ENCODE results near the gene MPPED1.
A peak's percentile ranks its signal among the peaks of the same experiment; 100 is the strongest.

Gene MPPED1, protein sequence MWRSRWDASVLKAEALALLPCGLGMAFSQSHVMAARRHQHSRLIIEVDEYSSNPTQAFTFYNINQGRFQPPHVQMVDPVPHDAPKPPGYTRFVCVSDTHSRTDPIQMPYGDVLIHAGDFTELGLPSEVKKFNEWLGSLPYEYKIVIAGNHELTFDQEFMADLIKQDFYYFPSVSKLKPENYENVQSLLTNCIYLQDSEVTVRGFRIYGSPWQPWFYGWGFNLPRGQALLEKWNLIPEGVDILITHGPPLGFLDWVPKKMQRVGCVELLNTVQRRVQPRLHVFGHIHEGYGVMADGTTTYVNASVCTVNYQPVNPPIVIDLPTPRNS

DNA sequence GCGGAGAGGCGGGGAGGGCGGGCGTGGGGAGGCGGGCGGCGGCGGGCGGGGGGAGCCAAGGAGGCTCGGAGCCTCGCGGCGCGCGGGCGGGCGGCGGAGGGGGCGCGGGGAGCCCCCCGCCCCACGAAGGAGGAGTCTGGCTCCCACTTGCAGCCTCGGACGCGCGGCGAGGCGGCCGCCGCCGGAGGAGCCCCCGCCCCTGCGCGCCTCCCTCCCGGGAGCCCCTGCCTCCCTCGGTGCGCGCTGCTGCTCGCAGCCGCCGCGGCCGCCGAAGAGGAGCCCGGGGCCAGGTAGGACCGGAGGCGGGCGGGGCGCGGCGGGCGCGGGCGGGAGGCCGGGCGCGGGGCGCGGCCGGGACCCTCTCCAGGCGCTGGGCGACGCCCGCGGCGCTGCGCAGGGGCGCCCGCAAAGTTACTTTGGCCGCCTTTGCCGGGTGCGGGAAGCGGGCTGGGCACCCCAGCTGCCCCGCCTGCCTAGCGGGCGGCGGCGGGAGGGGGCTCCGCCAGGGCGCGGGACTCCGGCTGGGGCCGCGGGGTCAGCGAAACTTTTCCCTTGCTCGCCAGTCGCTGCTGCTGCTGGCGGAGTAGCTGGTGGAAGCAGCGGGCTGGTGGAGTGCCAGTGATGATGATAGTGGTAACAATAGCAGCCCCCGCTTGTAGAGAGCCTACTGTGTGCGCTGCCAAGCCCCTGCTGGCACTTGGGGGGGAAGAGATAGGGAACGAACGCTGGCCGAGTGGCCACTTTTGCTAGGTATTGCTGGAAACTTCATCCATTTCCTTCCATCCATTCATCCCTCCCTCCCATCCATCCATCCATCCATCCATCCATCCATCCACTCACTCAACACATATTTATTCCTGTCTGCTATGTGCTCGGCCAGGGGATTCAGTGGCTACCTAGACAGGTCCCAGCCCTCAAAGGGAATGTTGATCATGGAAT, at the start of gene MPPED1:
Gene MPPED1, plus strand, starts transcription at position 146 of the 939 bp plus-strand sequence. CDS start 12,972 bp downstream, outside the sequence.
- DNase-seq (no peak), ATAC-seq (no peak)

DNA sequence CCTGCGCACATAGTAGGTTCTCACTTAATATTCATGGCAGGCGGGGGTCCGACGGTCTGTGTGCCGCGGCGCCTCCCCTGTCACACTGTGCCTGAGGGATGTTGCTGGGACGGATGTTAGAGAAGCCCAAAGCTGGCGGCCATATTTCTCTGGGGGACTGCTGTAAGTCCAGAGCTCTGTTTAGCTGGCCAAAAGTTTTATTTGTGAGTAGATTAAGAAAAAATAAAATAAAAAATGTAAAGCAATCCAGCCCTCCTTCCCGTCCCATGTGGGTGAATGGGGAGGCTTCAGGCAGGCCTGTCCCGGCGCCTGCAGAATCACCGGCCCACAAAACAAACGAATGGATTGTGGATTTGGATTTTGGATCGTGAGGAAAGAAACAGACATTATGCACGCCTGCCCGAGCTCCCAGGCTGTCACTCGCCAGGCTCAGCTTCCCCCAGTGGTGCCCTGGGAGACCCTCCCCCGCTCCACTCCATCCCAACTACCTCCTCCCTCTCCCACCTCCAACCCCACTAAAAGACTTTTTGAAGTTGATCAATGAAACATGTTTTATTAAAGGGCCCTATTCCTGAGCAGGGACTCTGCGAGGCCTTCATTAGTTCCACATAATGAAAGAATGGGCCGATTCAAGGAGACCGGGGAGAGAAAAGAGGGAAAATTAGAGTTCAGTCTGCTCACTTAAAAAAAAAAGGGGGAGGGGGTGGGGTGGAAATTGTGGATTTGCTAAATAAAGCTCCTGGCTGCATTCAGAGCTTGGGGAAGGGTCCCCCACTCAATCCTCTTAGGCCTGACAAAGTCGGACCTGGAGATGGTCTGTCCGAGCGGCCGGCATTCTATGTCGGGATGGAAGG, 48.3 kb upstream of the MPPED1 start:
- ATAC-seq (no peak), DNase-seq (no peak)

- ATAC-seq (no peak), DNase-seq (no peak)
Measured at GRCh38 chr22:43364169-43364435, 47.7 kb upstream of the MPPED1 start.

DNA sequence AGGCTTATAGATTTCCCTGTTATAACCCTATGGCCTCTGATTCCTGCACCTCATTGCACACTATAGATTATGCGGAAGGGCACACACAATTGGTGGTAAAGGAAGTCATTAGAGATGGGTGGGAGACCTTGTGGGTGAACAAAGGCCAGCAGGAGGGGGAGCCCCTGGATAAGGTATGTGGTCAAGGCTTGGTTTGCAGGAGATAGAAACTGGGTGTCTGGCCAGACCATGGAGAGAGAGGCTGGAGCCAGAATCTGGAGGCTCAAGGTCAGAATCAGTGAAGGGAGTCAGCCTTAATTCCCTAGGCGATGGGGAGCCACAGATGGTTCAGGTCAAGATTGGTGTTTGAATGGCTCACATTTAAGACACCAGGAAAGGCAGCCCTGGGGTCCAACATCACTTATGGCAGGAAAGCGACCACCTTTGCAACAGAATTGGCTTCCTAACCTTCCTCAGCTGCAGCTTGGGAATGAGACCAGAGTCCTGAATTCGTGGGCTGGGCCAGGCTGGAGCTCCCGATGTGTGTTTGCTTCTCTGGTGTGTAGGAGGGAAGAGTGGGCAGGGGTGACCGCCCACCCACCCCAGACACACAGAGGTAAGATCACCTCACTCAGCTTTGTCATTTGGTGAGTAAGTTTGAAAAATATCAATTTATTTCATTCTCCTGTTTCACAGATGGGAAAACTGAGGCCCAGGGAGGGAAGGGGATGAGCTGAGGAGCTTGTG, 45.9 kb upstream of the MPPED1 start:
- no peak for DNase-seq
- no peak for ATAC-seq

DNA sequence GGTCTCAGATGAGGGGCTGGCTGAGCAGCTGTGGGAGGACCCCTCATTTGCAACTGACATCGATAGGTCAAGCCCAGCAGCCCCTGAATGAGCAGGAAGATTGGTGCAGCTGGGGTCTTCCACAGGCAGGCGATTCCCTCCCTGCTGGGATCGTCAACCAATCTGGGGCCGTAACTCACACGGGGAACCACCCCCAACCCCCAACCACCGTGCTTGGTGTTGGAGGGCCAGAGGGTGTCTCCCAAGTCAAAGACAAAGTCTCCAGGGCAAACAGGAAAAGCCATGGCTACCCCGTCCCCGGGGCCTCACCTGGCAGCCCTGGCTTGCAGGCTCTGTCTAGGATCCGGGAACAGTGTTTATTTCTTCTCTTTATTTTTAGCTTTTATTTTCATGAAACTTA, 41.8 kb upstream of the MPPED1 start:
- ATAC-seq (no peak), DNase-seq (no peak)

DNA sequence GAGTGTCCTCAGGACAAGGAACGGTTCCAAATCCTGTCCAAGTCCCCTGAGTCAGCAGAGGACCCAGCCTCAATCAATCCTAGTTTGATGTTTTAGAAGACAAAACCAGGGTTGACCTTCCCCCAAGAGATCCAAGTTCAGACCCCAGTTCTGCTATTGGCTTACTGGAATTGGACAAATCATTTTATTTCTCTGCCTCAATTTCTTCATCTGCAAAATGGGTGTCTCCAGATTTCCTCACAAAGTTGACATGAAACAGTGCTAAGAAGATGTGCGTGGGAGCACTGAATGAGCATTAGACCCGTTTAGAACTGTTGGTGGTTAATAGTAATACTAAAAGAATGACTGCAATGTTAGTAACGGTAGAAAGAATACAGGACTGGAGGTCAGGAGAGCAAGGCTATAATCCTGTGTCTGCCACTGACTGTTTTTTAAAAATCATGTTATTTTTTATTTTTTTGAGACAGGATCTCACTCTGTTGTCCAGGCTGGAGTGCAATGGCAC, 35.8 kb upstream of the MPPED1 start:
- no peak for DNase-seq
- no peak for ATAC-seq

GRCh38 chr22:43376765-43377547, 34.9 kb upstream of the MPPED1 start:
- DNase-seq = peak; percentile 40
- peak; percentile 71 for ATAC-seq

DNA sequence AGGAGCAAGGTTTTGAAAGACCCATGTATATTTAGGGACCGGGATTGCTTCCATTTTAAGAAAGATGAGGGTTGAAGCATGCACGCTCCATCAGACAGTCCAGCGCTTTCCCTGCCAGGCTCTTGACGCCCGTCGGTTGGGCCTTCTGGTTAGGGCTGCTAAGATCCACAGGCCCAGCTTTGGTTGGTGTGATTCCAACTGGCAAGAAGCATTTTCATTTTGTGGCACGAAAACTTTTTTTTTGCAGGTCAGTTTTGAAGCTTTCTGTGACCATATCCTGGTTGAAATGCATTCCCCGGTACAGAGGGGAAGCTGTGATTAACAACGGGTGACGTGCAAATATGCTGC, 34.3 kb upstream of the MPPED1 start:
- ATAC-seq (no peak), DNase-seq (no peak)

DNA sequence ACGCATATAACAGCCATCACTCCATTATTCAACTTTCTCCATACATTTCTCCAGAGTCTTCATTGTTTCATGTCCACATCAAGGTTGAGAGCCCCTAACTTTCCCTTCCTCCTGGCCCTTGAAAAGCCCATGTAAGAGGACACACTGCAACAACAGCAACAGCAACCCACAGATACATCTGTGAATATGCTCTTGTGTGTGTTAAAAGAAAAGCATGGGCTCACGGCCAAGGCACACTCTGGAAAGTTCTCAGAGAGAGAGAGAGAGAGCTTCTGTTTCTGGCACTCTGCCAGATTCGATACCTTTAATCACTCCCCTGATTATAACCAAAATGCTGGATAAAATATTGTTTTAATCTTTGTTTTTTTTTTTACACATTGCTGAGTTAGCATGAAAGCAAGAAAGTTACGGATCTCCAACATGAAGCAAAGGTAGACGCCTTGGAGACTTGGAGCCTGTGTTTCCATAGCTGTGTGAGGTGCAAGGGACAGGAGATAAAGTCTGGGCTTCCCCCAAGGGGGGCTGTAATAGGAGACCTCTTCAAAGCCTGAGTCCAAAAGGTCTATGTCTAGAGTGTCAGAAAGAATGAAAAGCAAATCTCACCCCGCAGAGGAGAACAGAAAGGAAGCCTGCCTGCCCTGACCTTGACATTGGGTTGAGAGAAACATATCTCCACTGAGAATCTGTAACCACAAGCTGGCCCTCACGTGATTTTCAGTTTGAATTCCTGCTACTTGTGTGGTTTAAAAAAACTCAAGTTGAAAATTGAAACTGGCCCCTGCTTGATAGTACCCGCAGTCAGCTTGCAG, 33.7 kb upstream of the MPPED1 start:
- no peak for DNase-seq
- ATAC-seq = no peak

DNA sequence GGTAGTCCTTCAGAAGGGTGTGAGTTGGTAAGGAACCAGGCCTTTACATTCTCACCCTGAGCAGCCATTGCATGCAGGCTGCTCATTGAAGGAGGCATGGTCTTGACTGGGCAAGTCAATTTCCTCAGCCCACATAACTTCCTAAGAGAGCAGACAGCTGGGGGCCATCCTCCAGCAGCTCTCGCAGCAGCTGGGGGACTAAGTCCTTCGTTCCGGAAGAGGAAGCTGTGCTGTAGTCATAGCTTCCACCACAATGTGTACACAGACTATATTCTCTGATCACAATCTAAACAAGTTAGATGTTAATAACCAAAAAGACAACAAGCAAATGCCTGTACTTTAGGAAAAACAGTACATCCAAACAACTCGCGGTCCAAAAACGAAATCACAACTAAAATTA, 30.1 kb upstream of the MPPED1 start:
- DNase-seq (no peak), ATAC-seq (no peak)

DNA sequence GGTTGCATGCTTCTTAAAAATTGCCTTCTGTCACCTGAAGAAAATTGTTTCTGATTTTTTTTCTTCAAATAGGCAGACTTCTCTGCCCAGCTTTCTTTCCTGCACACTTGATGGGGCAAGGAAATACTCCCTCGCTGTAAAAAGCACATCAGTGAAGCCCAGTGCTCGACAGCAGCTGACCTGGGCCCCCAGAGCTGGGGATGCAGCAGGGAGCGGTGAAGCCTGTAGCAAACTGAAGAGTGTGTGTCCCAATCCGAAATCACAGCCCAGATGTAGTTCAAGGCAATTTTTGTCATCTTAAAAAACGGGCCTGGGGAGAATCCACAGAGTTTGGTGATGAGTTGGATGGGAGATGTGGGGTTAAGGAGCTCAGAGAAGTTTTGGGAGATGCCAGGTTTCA, 27.0 kb upstream of the MPPED1 start:
- no peak for ATAC-seq
- no peak for DNase-seq

DNA sequence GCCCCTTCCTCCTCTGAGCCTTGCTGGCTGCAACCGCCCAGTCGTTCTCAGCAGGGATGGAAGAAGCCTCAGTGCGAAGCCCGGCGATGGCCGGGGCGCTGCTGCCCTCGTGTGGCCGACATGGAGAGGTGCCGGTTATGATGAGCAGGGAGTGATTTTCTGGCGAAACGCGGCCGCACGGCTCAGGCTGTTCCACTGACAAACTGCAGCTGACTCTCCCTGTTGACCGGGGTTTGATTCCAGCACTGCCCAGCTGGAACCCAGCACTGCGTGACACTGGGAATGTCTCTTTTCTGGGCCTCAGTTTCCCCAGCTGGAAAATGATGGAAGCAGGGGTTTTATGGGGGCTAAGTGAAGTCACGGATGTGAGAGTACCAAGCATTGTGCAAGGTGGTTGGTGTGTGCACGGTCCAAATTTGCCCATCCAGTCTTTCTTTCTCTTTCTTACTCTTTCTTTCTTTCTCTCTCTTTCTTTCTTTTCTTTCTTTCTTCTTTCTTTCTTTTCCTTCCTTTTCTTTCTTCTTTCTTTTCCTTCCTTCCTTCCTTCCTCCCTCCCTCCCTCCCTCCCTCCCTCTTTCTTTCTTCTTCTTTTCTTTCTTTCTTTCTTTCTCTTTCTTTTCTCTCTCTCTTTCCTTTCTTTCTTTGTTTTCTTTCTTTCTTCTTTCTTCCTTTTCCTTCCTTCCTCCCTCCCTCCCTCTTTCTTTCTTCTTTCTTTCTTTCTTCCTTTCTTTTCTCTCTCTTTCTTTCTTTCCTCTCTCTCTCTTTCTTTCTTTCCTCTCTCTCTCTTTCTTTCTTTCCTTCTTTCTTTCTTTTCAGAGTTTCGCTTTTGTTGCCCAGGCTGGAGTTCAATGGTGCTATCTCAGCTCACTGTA, 25.8 kb upstream of the MPPED1 start:
- DNase-seq = peak; percentile 76
- ATAC-seq = peak; percentile 86

DNA sequence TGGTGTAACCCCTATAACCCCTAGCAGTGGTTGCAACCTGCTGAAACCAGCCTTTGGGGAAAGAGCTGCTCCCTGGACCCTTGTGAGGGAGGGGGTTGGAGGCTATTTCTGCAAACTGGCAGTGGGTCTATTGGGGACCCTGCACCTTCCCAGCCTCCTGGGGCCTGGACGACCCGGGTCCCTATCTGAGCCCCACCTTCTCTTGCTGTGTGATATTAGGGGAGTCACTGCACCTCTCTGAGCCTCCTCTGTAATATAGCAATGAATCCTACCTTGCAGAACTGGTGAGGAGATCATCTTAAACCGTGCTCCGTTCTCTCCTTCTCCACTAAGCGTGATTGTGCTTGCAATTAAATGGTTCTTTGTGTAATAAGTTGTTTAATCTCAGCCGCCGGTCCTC, 24.0 kb upstream of the MPPED1 start:
- no peak for ATAC-seq

DNA sequence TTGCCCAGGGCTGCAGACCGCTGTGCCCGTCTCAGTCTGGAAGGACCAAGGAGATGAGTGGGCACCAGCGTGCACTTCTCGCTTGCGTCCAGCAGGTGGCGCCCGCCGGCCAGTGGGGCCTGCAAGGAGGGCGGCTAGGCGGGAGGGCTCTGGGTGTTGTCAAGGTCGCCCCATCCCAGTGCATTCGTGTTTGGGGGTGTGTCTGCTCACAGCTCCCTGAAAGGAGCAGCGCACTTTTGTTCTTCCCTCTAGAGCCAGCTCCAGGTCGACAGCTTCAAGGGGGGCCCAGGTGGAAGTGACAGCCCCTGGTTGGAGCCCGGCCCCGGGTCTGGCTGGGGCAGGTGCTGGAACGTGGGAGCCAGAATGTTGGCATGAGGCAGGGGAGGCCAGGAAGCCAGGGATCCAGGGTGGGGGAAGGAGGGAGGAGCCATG, 23.4 kb upstream of the MPPED1 start:
- ATAC-seq = peak; percentile 65
- DNase-seq = peak; percentile 83

More for the DNA sequence above, 24.0 kb upstream of the MPPED1 start:
- no peak for DNase-seq

DNA sequence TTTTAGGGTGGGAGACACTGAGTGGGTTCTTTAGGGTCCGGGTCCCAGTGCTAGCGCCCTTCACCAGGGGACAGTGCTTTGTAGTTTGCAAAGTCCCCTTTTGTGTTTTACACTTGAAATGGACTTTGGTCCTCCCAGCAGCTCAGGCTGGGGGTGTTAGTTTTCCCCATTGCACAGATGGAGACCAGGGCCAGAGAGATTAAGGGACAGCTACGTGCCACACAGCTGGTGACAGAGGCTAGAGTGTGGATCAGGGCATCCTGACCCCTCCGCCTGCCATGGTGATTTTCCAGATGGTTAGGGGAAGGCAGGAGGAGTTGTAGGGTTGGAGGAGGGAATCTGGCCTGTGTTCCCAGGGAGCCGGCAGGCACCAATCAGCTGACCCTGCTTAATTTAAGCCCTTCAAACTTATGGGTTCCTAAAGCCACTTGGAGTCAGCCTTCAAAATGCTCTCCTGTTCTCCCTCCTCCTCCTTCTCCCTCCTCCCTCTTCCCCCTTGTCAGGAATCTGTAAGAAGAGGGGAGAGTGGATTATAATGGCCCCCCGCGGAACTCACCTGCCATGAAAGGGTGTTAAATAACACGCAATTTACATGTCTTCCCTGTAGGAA, 22.5 kb upstream of the MPPED1 start:
- ATAC-seq = no peak
- DNase-seq = no peak

- DNase-seq (no peak), ATAC-seq (no peak)
Measured at GRCh38 chr22:43390166-43390565, 21.6 kb upstream of the MPPED1 start.

DNA sequence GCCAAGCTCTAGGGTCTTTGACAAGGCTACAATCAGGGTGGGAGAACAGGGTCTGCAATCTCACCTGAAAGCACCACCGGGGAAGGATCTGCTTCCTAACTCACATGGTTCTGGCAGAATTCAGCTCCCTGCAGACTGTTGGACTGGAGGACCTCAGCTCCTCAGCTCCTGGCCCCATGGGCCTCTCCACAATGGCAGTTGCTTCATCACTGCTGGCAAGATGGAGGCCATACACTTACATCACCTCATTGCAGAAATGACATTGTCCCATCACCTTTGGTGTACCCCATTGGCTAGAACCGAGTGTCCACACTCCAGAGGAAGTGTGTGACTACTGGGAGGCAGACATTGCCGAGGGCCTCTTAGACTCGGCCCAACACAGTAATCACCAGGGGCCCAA, 20.9 kb upstream of the MPPED1 start:
- DNase-seq (no peak), ATAC-seq (no peak)

- no peak for DNase-seq
- no peak for ATAC-seq
Measured at GRCh38 chr22:43391306-43391705, 20.5 kb upstream of the MPPED1 start.

Measured in stimulated activated naive CD8-positive, alpha-beta T cell treated with anti-CD3 and anti-CD28 coated beads, Interleukin-15, Interleukin-2, amounts not matched to agents 100 U/mL and 50 U/mL, for 24 hours (primary cell).